Activated CD4-positive, alpha-beta memory T cell treated with anti-CD3 and anti-CD28 coated beads for 36 hours (primary cell): ENCODE measurements around the gene ATP2A2. TPM values are rescaled to one million over a fixed set of nuclear protein-coding genes. Genes with fewer than 3 reads are reported as not detected.
"Not testable (repeated sequence)": the region's sequence is repeated elsewhere in the genome, so short reads cannot be mapped to it uniquely, and the experiment has no call there.

Source experiments
- CTCF ChIA-PET: fragments of 350-600 bp; sonication (Branson Sonifier 250); formaldehyde crosslinking; loops from one replicate; lab custom pipeline; 2021; ENCODE audit warnings: antibody characterized with exemption, inconsistent platforms; lab: Charles Lee
- POLR2A ChIA-PET: fragments of 350-600 bp; sonication (Branson Sonifier 250); formaldehyde crosslinking; loops from one replicate; lab custom pipeline; 2021; ENCODE audit warnings: antibody characterized with exemption; lab: Charles Lee
- DNase-seq: peaks from one replicate; pipeline ENCODE4 v3.0.0-alpha.2; 2020
- H3K27ac Mint-ChIP-seq: one replicate; pipeline ENCODE4 v1.8.0; 2021; ENCODE audit warnings: mixed read lengths
- H3K27me3 Mint-ChIP-seq: one replicate; pipeline ENCODE4 v1.8.0; 2021; ENCODE audit warnings: mixed read lengths
- H3K36me3 Mint-ChIP-seq: one replicate; pipeline ENCODE4 v1.8.0; 2021; ENCODE audit warnings: mixed read lengths
- H3K4me1 Mint-ChIP-seq: one replicate; pipeline ENCODE4 v1.8.0; 2021; ENCODE audit warnings: low read depth, mixed read lengths
- H3K4me3 Mint-ChIP-seq: one replicate; pipeline ENCODE4 v1.8.0; 2021; ENCODE audit warnings: mild to moderate bottlenecking, mixed read lengths
- H3K9me3 Mint-ChIP-seq: one replicate; pipeline ENCODE4 v1.8.0; 2021; ENCODE audit warnings: mixed read lengths
- intact Hi-C: fragments of 100-400 bp; cut with micrococcal nuclease; formaldehyde crosslinking; loops from one replicate; pipeline ENCODE4 v1.15.1; 2023
- total RNA-seq, 2 experiments: library from RNA; stranded (reverse); gene quantifications; one replicate each; pipeline ENCODE4 v1.2.3, GENCODE V29; 2021

The ATP2A2 gene
- total RNA-seq, 2 experiments from 2014 or later, result 144 to 152 TPM

- H3K4me3 Mint-ChIP-seq, result no peak overlapping the region
- no peaks in the 10 kb centered on the region for H3K4me1 Mint-ChIP-seq
- intact Hi-C loops, result no loop called here
- no peak for DNase-seq
- ChIA-PET CTCF (interaction anchor here (0.5 kb wide), 1 partner anchor 96 kb away, joined by 6 read pairs; no protein-coding TSS in a partner anchor), POLR2A (interaction anchor here (0.9 kb wide), 1 partner anchor 13 kb away, joined by 5 read pairs; no protein-coding TSS in a partner anchor)
- H3K27me3 Mint-ChIP-seq, result no peaks in the 10 kb centered on the region
- H3K27ac Mint-ChIP-seq, result no peak overlapping the region
- no peaks in the 10 kb centered on the region for H3K9me3 Mint-ChIP-seq
- H3K36me3 Mint-ChIP-seq, result peaks cover 72% of the 10 kb centered on the region
Observed at GRCh38 chr12:110335481-110336045, 54.5 kb downstream of the ATP2A2 start.

- Mint-ChIP-seq H3K9me3 (no peaks in the 10 kb centered on the region), H3K27ac (no peak overlapping the region), H3K4me3 (no peak overlapping the region), H3K27me3 (no peaks in the 10 kb centered on the region), H3K4me1 (no peaks in the 10 kb centered on the region), H3K36me3 (peaks cover 73% of the 10 kb centered on the region)
- CTCF ChIA-PET, result interaction anchor here (0.6 to 1.6 kb wide), 2 partner anchors 46 to 93 kb away, joined by 4 to 5 read pairs; no protein-coding TSS in a partner anchor
- intact Hi-C loops, result no loop called here
- DNase-seq, result no peak
- POLR2A ChIA-PET, result no interaction called here
Observed at GRCh38 chr12:110337912-110338710, 57.1 kb downstream of the ATP2A2 start.

GRCh38 chr12:110338754-110339153, 57.7 kb downstream of the ATP2A2 start:
- ChIA-PET CTCF (interaction anchor here (0.6 to 1.6 kb wide), 2 partner anchors 46 to 93 kb away, joined by 4 to 5 read pairs; no protein-coding TSS in a partner anchor), POLR2A (no interaction called here)
- Mint-ChIP-seq H3K9me3 (no peaks in the 10 kb centered on the region), H3K27ac (no peak overlapping the region), H3K36me3 (peaks cover 71% of the 10 kb centered on the region), H3K4me3 (no peak overlapping the region), H3K4me1 (no peaks in the 10 kb centered on the region), H3K27me3 (no peaks in the 10 kb centered on the region)
- intact Hi-C loops, result no loop called here
- DNase-seq, result no peak

GRCh38 chr12:110339184-110339952, 58.3 kb downstream of the ATP2A2 start:
- H3K27me3 Mint-ChIP-seq, result no peaks in the 10 kb centered on the region
- H3K27ac Mint-ChIP-seq, result no peak overlapping the region
- DNase-seq, result no peak
- no peaks in the 10 kb centered on the region for H3K9me3 Mint-ChIP-seq
- ChIA-PET CTCF (interaction anchor here (0.6 to 1.6 kb wide), 3 partner anchors 69 to 201 kb away, joined by 3 to 5 read pairs (median 5); no protein-coding TSS in a partner anchor), POLR2A (no interaction called here)
- no peak overlapping the region for H3K4me3 Mint-ChIP-seq
- H3K4me1 Mint-ChIP-seq, result no peaks in the 10 kb centered on the region
- intact Hi-C loops, result no loop called here
- H3K36me3 Mint-ChIP-seq, result peaks cover 70% of the 10 kb centered on the region

- DNase-seq, H3K9me3 Mint-ChIP-seq, H3K27ac Mint-ChIP-seq, H3K4me1 Mint-ChIP-seq, H3K4me3 Mint-ChIP-seq, intact Hi-C loops, H3K27me3 Mint-ChIP-seq: not testable (repeated sequence)
- peaks cover 72% of the 10 kb centered on the region for H3K36me3 Mint-ChIP-seq
- CTCF ChIA-PET, result interaction anchor here (0.6 to 1.3 kb wide), 3 partner anchors 70 to 202 kb away, joined by 3 to 8 read pairs (median 5); no protein-coding TSS in a partner anchor
- POLR2A ChIA-PET, result interaction anchor here (0.5 kb wide), 1 partner anchor 93 kb away, joined by 3 read pairs; no protein-coding TSS in a partner anchor
Observed at GRCh38 chr12:110340261-110340660, 59.2 kb downstream of the ATP2A2 start.

GRCh38 chr12:110340706-110341105, 59.7 kb downstream of the ATP2A2 start:
- Mint-ChIP-seq H3K36me3 (peaks cover 71% of the 10 kb centered on the region), H3K27me3 (no peaks in the 10 kb centered on the region), H3K9me3 (no peaks in the 10 kb centered on the region), H3K27ac (no peak overlapping the region), H3K4me3 (no peak overlapping the region), H3K4me1 (no peaks in the 10 kb centered on the region)
- POLR2A ChIA-PET, result interaction anchor here (0.5 kb wide), 1 partner anchor 92 kb away, joined by 3 read pairs; no protein-coding TSS in a partner anchor
- DNase-seq, result no peak
- intact Hi-C loops, result no loop called here
- CTCF ChIA-PET, result interaction anchor here (1.3 kb wide), 1 partner anchor 91 kb away, joined by 8 read pairs; no protein-coding TSS in a partner anchor

- POLR2A ChIA-PET, result no interaction called here
- H3K27ac Mint-ChIP-seq, result no peak overlapping the region
- DNase-seq, result no peak
Observed at GRCh38 chr12:110342157-110342556, 61.1 kb downstream of the ATP2A2 start.

GRCh38 chr12:110343114-110343513, 62.1 kb downstream of the ATP2A2 start:
- intact Hi-C loops, result no loop called here
- H3K36me3 Mint-ChIP-seq, result peaks cover 76% of the 10 kb centered on the region
- H3K27me3 Mint-ChIP-seq, result no peaks in the 10 kb centered on the region
- CTCF ChIA-PET, result no interaction called here
- no peak overlapping the region for H3K4me3 Mint-ChIP-seq
- no peak overlapping the region for H3K27ac Mint-ChIP-seq
- POLR2A ChIA-PET, result no interaction called here
- H3K4me1 Mint-ChIP-seq, result no peaks in the 10 kb centered on the region
- H3K9me3 Mint-ChIP-seq, result no peaks in the 10 kb centered on the region
- DNase-seq, result no peak

More at GRCh38 chr12:110342157-110342556, 61.1 kb downstream of the ATP2A2 start:
- CTCF ChIA-PET, result no interaction called here
- intact Hi-C loops, result no loop called here
- Mint-ChIP-seq H3K4me3 (no peak overlapping the region), H3K27me3 (no peaks in the 10 kb centered on the region), H3K36me3 (peaks cover 75% of the 10 kb centered on the region), H3K4me1 (no peaks in the 10 kb centered on the region), H3K9me3 (no peaks in the 10 kb centered on the region)

- CTCF ChIA-PET, result no interaction called here
- no peaks in the 10 kb centered on the region for H3K9me3 Mint-ChIP-seq
- intact Hi-C loops, result no loop called here
- H3K4me3 Mint-ChIP-seq, result no peak overlapping the region
- peaks cover 8% of the 10 kb centered on the region for H3K4me1 Mint-ChIP-seq
- DNase-seq, result no peak
- H3K27me3 Mint-ChIP-seq, result no peaks in the 10 kb centered on the region
- peaks cover 75% of the 10 kb centered on the region for H3K36me3 Mint-ChIP-seq
- POLR2A ChIA-PET, result no interaction called here
- no peak overlapping the region for H3K27ac Mint-ChIP-seq
Observed at GRCh38 chr12:110343736-110344555, 62.9 kb downstream of the ATP2A2 start.

GRCh38 chr12:110344657-110345056, 63.6 kb downstream of the ATP2A2 start:
- H3K4me3 Mint-ChIP-seq, result no peak overlapping the region
- no peak for DNase-seq
- intact Hi-C loops, result no loop called here
- no peaks in the 10 kb centered on the region for H3K27me3 Mint-ChIP-seq
- H3K9me3 Mint-ChIP-seq, result no peaks in the 10 kb centered on the region
- H3K36me3 Mint-ChIP-seq, result peaks cover 73% of the 10 kb centered on the region
- ChIA-PET POLR2A (no interaction called here), CTCF (no interaction called here)
- H3K4me1 Mint-ChIP-seq, result peaks cover 15% of the 10 kb centered on the region
- no peak overlapping the region for H3K27ac Mint-ChIP-seq

GRCh38 chr12:110345176-110345661, 64.2 kb downstream of the ATP2A2 start:
- ChIA-PET CTCF (no interaction called here), POLR2A (no interaction called here)
- no peak for DNase-seq
- H3K36me3 Mint-ChIP-seq, result peaks cover 69% of the 10 kb centered on the region
- intact Hi-C loops, result no loop called here
- peaks cover 21% of the 10 kb centered on the region for H3K4me1 Mint-ChIP-seq
- H3K27me3 Mint-ChIP-seq, result no peaks in the 10 kb centered on the region
- H3K27ac Mint-ChIP-seq, result no peak overlapping the region
- H3K4me3 Mint-ChIP-seq, result no peak overlapping the region
- H3K9me3 Mint-ChIP-seq, result no peaks in the 10 kb centered on the region
